AG09309 (cell line): Measurements from ENCODE around the gene CCM2.

ENCODE experiments used
- DNase-seq: peaks from one replicate; pipeline ENCODE4 v3.0.0-alpha.2; 2010; ENCODE audit warnings: low read depth
- H3K4me3 ChIP-seq: 2 replicates; pipeline ENCODE4 v1.5.1; 2011; ENCODE audit warnings: mild to moderate bottlenecking, low read depth, low read length, moderate library complexity; ENCODE audit not compliant: control insufficient read depth
- TF ChIP-seq, protein P1 (sequence below): IDR thresholded peaks from 2 replicates; pipeline ENCODE4 v1.5.1; 2011; ENCODE audit warnings: mild to moderate bottlenecking, low read depth, low read length, inconsistent platforms; ENCODE audit not compliant: insufficient read depth, control insufficient read depth; ENCODE audit errors: missing control alignments

Gene CCM2

GRCh38 chr7:44969701-44970522 lies 30.1 kb upstream of the CCM2 start:
- DNase-seq = no peak
- TF ChIP-seq, protein P1, sequence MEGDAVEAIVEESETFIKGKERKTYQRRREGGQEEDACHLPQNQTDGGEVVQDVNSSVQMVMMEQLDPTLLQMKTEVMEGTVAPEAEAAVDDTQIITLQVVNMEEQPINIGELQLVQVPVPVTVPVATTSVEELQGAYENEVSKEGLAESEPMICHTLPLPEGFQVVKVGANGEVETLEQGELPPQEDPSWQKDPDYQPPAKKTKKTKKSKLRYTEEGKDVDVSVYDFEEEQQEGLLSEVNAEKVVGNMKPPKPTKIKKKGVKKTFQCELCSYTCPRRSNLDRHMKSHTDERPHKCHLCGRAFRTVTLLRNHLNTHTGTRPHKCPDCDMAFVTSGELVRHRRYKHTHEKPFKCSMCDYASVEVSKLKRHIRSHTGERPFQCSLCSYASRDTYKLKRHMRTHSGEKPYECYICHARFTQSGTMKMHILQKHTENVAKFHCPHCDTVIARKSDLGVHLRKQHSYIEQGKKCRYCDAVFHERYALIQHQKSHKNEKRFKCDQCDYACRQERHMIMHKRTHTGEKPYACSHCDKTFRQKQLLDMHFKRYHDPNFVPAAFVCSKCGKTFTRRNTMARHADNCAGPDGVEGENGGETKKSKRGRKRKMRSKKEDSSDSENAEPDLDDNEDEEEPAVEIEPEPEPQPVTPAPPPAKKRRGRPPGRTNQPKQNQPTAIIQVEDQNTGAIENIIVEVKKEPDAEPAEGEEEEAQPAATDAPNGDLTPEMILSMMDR = no peak
- H3K4me3 ChIP-seq = no peak overlapping the region

DNA sequence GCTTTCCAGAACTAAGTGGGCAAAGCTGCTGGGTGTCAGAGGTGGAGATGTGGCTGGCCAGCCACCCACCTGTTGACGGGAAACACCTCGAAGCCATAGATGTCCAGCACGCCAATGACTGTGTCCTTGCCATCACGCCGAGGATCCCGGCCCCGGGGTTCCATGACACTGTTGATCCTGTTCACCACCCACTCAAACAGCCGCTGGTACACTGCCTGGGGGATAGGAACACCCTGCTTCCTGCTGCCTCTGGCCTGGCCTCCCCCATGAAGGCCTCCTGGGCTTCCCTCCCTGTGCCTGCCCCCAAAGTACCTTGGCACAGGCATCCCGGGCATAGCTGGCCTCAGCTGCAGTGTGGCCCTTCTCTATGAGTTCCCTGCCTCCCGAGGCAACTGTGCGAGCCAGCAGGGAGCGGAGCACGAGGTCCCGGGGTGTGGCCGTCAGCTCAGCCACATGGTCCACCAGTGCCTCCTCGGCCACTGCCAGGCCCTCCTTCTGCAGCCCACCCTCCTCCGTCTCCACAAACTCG lies 29.4 kb upstream of the CCM2 start:
- DNase-seq = no peak
- no peak overlapping the region for H3K4me3 ChIP-seq
- TF ChIP-seq, protein P1 = no peak

DNA sequence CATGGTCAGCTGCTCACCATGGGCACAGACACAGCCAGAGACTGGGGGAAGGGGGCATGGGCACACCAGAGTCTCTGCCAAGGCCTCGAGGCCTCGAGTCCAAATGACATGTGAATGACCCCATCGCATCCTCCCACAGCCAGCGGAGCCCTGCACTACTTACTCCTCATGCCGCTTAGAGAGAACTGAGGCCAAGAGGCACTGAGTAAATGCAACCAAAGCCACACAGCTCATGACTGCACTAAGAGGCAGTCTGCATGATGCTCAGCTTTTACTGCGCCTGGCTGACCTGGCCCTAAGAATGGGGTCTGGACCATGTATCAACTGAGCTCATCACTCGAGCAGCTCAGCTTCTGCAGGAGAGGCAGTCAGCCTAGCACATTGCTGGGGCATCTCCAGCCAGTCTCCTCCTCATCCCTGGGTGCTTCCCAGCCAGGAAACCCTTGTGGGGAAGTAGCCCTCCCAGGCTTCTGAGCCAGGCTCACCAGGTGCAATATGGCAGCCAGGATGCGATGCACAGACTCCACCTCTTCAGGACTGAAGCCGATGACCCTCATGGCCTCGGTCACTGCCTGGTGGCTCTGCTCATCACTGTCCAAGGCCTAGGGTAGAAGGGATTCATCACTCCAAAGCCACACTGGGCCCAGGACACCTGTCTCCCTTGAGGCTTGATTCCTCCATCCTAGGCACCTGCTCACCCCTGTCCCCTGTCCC lies 28.7 kb upstream of the CCM2 start:
- no peak overlapping the region for H3K4me3 ChIP-seq
- DNase-seq = no peak
- TF ChIP-seq, protein P1 = no peak

- TF ChIP-seq, protein P1 = no peak
- no peak overlapping the region for H3K4me3 ChIP-seq
Measured at GRCh38 chr7:44971902-44972441, 28.0 kb upstream of the CCM2 start.

GRCh38 chr7:44972562-44972961 lies 27.4 kb upstream of the CCM2 start:
- TF ChIP-seq, protein P1 = no peak
- H3K4me3 ChIP-seq = no peak overlapping the region
- no peak for DNase-seq

More at GRCh38 chr7:44971902-44972441, 28.0 kb upstream of the CCM2 start:
- no peak for DNase-seq

DNA sequence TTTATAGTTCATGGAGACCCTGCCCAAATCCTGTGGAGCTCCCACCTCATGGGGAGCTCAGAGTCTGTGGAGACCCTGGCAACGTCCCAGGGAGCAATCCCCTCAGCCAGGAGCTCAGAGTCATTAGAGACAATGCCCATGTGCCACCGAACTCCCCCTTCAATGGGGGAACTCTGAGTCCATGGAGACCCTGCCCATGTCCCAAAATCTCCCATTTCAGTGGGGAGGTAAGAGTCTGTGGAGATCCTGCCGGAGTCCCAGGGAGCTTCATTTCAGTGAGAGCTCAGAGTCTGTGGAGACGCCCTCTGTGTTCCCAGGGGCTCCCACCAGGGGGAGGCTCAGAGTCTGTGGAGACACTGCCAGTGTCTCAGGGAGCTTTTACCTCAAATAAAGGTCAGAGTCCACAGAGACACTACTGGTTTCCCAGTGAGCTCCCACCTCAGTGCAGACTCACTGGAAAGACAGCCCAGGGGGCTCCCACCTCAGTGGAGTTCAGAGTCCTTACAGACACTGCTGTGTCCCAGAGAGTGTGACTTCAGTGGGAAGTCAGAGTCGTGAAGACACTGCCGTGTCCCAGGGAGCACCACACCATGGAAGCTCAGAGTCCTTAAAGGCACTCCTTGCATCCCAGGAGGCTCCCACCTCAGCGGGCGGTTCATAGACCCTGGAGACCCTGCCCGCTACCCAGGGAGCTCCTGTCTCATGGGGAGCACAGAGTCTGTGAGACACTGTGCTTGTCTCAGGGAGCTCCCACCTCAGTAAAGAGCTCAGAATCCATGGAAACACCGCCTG lies 26.2 kb upstream of the CCM2 start:
- no peak overlapping the region for H3K4me3 ChIP-seq
- TF ChIP-seq, protein P1 = peak; percentile 65
- DNase-seq = no peak
